HG03159 (cell line): ENCODE results near the gene ELFN1.

Experiments used
- ATAC-seq: cut with Tn5 transposase; IDR thresholded peaks from one replicate; pipeline ENCODE4 v1.9.1; 2021; ENCODE audit warnings: mild to moderate bottlenecking, moderate library complexity; ENCODE audit not compliant: unreplicated experiment

ELFN1 gene

GRCh38 chr7:1675036-1675671 lies 5.1 kb downstream of the ELFN1 start:
- no peak for ATAC-seq

- ATAC-seq = no peak
Observed at GRCh38 chr7:1675673-1676549, 5.8 kb downstream of the ELFN1 start.

- ATAC-seq = no peak
Observed at GRCh38 chr7:1676550-1677078, 6.5 kb downstream of the ELFN1 start.

- ATAC-seq = no peak
Observed at GRCh38 chr7:1677206-1678080, 7.4 kb downstream of the ELFN1 start.

GRCh38 chr7:1678081-1678543 lies 8.0 kb downstream of the ELFN1 start:
- no peak for ATAC-seq

- ATAC-seq = no peak
Observed at GRCh38 chr7:1678571-1679325, 8.7 kb downstream of the ELFN1 start.

- no peak for ATAC-seq
Observed at GRCh38 chr7:1679326-1679965, 9.4 kb downstream of the ELFN1 start.

- no peak for ATAC-seq
Observed at GRCh38 chr7:1679966-1680730, 10.1 kb downstream of the ELFN1 start.

GRCh38 chr7:1681581-1681980 lies 11.5 kb downstream of the ELFN1 start:
- ATAC-seq = no peak

- no peak for ATAC-seq
Observed at GRCh38 chr7:1685000-1685624, 15.0 kb downstream of the ELFN1 start.

GRCh38 chr7:1688542-1688941 lies 18.5 kb downstream of the ELFN1 start:
- ATAC-seq = no peak

- no peak for ATAC-seq
Observed at GRCh38 chr7:1689311-1689710, 19.2 kb downstream of the ELFN1 start.

- no peak for ATAC-seq
Observed at GRCh38 chr7:1690359-1690958, 20.4 kb downstream of the ELFN1 start.

GRCh38 chr7:1691096-1691495 lies 21.0 kb downstream of the ELFN1 start:
- ATAC-seq = no peak

GRCh38 chr7:1691601-1692514 lies 21.8 kb downstream of the ELFN1 start:
- ATAC-seq = no peak

GRCh38 chr7:1692515-1693418 lies 22.7 kb downstream of the ELFN1 start:
- no peak for ATAC-seq
